Measurements from ENCODE around the gene RNF214.
"Not testable (repeated sequence)": the region's sequence is repeated elsewhere in the genome, so short reads cannot be mapped to it uniquely, and the experiment has no call there.

RNF214 gene

DNA sequence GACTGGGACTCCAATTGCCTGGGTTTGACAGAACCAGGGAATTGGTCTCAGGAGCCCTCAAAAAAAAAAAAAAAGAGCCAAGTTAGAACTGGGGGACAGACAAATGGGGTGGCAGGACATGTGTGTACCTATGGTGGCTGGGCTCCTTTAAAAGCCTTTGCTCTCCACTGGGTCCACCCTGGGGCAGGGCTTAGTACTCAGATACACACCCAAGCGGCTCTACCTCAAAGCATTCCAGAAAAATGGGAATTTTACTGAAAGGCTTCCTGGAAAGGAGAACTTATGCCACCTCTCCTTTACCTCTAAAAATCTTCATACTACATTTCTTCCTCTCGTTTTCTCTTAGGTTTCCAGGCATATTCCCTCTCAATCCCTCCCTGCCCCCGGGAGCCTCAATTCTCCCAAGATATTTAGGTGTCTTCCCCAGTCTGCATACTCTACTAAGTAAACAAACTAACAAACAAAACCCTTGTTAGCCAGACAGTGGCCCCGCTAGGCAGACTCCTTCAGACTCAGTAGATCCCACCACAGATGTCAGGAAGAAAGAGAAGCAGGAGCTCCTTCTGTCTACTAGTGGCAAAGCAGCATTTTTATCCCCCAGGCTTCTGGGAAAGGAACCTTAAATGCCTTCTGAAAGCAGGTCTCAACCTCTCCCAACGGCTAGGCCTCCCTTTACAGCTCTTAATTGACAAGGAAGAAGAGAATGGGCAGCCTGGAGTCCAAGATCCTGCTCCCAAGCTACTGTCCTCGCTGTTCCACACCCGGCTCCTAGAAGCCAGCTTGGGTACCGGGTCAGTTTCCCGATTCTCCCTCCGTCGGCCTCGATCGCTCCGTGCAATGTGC is 1.3 kb upstream of the RNF214 start:
- Mint-ChIP-seq H3K27ac (peak overlapping the region; percentile 100), H3K9me3 (no peaks in the 10 kb centered on the region), H3K36me3 (peaks cover 17% of the 10 kb centered on the region), H3K4me3 (peak overlapping the region; percentile 100), H3K27me3 (no peaks in the 10 kb centered on the region), H3K4me1 (peaks cover 50% of the 10 kb centered on the region)

DNA sequence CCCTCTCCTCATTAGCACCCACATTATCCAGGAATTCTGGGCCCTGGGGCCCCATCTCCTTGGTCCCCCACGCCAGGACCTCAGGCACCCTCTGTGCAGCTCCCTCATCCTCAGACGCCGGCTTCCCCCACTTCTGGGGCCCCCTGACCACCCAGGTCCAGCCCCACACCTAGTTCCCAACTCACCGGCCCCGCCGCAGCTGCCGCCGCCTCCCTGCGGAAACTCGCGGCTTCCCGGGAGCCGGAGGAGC is 704 bp upstream of the RNF214 start, which contains the start of gene PCSK7:
Gene PCSK7 (minus strand): TSS at position 232 of the 250 bp plus-strand sequence. CDS start 2,229 bp downstream, outside the sequence.
- H3K4me1 Mint-ChIP-seq: peaks cover 44% of the 10 kb centered on the region
- peak within 1 kb of the TSS; percentile 100 for H3K4me3 Mint-ChIP-seq
- H3K9me3 Mint-ChIP-seq: no peaks in the 10 kb centered on the region
- peaks cover 14% of the 10 kb centered on the region for H3K36me3 Mint-ChIP-seq
- H3K27me3 Mint-ChIP-seq: no peaks in the 10 kb centered on the region
- peak within 1 kb of the TSS; percentile 100 for H3K27ac Mint-ChIP-seq

DNA sequence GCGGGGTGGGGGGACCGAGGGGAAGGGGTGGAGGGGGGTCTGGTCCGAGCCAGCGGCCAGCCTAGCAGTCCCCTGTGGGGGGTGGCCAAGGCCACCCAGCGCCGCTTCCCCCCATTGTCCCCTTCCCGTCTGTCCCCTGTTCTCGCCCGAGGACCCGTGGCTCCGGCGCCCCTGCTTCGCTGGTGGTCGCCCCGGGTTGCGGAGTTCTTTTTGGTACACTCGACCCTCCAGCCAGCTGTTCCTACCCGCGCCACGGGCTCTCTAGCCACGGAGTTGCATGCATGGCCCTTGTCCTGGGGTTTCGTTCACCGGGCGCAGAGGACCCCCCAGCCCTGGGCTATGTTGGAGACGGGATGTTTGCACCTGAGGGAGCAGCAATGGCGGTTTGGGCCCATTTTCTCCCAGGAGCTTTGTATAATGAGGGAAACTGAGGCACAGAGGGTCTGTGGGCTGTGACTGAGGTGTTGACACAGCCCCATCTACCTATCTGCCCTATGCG is 489 bp downstream of the RNF214 start:
- H3K4me1 Mint-ChIP-seq: peaks cover 37% of the 10 kb centered on the region
- H3K36me3 Mint-ChIP-seq: peaks cover 14% of the 10 kb centered on the region
- H3K27ac Mint-ChIP-seq: peak overlapping the region; percentile 87
- H3K27me3 Mint-ChIP-seq: no peaks in the 10 kb centered on the region
- H3K9me3 Mint-ChIP-seq: no peaks in the 10 kb centered on the region
- H3K4me3 Mint-ChIP-seq: peak overlapping the region; percentile 87

DNA sequence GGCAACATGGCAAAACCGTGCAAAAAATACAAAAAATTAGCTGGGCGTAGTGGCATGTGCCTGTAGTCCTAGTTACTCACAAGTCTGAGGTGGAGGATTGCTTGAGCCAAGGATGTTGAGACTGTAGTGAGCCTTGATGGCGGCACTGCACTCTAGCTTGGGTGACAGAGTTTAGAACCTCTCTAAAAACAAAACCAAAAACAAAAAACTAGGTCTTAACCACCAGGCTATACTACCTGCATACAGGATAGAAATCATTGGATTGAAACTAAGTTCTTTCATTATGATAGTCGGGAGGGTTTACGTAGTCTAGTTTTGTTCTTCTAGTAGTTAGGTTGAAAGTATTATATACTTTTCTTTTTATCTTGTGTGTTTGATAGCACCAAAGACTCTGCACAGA is 5.8 kb downstream of the RNF214 start:
- Mint-ChIP-seq H3K4me1 (peaks cover 12% of the 10 kb centered on the region), H3K9me3 (no peaks in the 10 kb centered on the region), H3K4me3 (no peak overlapping the region), H3K27ac (no peak overlapping the region), H3K27me3 (no peaks in the 10 kb centered on the region), H3K36me3 (peaks cover 2% of the 10 kb centered on the region)

DNA sequence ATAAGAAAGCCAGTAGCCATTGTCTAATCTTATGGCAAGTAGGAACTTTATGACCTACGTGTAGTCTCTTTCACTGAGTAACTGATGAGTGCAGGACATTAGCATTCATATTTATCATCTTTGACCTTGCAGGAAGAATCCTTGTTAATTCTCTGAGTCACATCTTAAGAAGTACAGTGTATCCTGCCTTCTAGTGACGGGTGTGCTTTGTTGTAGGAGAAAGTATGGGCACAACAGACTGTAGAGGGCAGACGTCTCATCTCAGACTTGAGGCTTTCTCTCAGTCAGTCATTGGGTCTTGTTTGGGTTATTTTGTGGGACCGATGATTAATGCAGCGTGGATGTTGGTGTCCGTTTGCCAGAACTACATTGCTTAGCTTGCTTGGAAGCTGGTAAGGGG is 6.8 kb downstream of the RNF214 start:
- Mint-ChIP-seq H3K4me3 (no peak overlapping the region), H3K27ac (no peak overlapping the region), H3K9me3 (no peaks in the 10 kb centered on the region), H3K4me1 (peaks cover 2% of the 10 kb centered on the region), H3K27me3 (no peaks in the 10 kb centered on the region), H3K36me3 (peaks cover 4% of the 10 kb centered on the region)

DNA sequence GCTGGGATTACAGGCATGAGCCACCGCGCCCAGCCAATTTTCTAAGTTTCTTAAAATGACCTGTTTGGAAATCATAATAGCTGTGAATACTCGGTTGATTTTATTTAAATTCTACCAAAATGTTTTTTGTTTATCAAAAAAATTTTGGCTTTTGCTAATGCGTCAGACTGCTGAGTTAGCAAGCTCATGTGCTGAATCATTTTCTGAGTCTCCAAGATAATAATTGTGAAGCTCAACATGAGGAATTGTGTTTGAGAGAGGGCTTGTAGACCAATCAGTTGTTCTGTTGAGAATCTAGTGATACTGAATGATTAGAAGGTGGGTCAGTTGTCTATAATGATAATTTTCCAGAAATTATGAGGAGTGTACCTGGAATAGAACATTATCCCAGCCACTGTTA is 15.9 kb downstream of the RNF214 start:
- Mint-ChIP-seq H3K27ac (no peak overlapping the region), H3K27me3 (no peaks in the 10 kb centered on the region), H3K4me1 (no peaks in the 10 kb centered on the region), H3K36me3 (peaks cover 27% of the 10 kb centered on the region), H3K9me3 (no peaks in the 10 kb centered on the region), H3K4me3 (no peak overlapping the region)

DNA sequence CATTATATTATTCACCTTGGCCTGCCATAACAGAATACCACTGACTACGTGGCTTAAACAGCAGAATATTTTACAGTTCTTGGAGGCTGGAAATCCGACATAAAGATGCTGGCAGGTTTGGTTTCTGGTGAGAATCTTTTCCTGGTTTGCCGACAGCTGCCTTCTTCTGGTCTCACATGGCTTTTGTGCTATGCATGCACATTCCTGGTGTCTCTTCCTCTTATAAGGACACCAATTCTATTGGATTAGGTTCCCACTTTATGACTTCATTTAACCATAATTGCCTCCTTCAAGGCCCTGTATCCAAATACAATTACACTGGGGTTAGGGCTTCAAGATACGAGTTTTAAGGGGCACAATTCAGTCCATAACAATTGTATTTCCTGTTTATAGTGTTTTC is 17.1 kb downstream of the RNF214 start:
- no peaks in the 10 kb centered on the region for H3K9me3 Mint-ChIP-seq
- H3K36me3 Mint-ChIP-seq: peaks cover 28% of the 10 kb centered on the region
- no peaks in the 10 kb centered on the region for H3K27me3 Mint-ChIP-seq
- no peak overlapping the region for H3K27ac Mint-ChIP-seq
- H3K4me1 Mint-ChIP-seq: no peaks in the 10 kb centered on the region
- no peak overlapping the region for H3K4me3 Mint-ChIP-seq

DNA sequence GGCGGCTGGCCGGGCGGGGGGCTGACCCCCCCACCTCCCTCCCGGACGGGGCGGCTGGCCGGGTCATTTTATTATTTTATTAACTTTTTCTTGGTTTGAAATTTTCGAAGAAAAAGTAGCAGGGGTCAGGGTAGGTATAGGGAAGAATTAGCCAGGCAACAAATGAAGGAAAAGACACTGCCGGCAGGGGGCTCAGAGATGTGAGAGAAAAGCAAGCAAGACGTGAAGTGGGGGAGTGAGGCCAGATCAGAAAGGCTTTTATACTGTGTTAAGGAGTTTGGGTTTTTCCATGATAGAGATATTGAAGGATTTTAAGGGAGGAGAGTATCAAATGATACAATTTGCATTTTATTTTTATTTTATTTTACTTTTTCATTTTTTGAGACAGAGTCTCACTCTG is 19.0 kb downstream of the RNF214 start:
- no peak overlapping the region for H3K4me3 Mint-ChIP-seq
- no peaks in the 10 kb centered on the region for H3K9me3 Mint-ChIP-seq
- H3K36me3 Mint-ChIP-seq: peaks cover 27% of the 10 kb centered on the region
- no peaks in the 10 kb centered on the region for H3K27me3 Mint-ChIP-seq
- no peak overlapping the region for H3K27ac Mint-ChIP-seq
- no peaks in the 10 kb centered on the region for H3K4me1 Mint-ChIP-seq

DNA sequence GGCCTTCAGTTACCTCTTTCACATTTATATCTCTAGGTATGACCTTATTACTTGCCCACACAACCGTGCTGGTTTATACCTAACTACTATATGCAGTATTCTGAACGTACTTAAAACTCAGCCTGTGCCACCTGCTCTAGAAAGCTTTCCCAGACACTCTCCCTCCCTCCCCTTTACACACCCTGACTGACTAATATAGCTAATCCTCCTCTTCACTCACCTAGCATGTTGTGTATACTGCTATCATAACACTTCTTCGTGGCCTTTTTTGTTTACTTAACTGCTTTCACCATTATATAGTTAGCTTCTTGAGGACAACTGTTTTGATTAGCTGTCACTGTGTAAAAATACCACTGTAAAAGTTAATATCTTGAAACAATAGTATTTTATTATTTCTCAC is 23.5 kb downstream of the RNF214 start:
- Mint-ChIP-seq H3K27me3 (no peaks in the 10 kb centered on the region), H3K4me3 (no peak overlapping the region), H3K4me1 (no peaks in the 10 kb centered on the region), H3K27ac (no peak overlapping the region), H3K36me3 (peaks cover 22% of the 10 kb centered on the region), H3K9me3 (no peaks in the 10 kb centered on the region)

DNA sequence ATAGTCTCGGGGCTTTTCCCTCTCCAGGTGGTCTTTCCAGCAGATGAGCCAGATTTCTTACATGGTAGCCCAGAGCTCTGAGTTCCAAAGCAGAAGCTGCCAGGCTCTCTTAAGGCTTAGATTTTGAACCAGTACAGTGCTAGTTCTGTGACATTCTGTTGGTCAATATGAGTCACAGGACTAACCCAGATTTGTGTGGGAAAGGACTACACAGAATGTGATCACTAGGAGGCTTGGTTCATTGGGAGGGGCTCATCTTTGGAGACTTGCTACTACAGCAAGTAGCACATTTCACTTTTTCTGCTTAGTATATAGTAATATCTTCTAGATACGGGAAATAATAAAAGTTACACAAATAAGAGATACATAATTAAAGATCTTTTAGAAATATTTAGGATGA is 24.1 kb downstream of the RNF214 start:
- Mint-ChIP-seq H3K27me3 (no peaks in the 10 kb centered on the region), H3K4me1 (no peaks in the 10 kb centered on the region), H3K36me3 (peaks cover 20% of the 10 kb centered on the region), H3K4me3 (no peak overlapping the region), H3K27ac (no peak overlapping the region), H3K9me3 (no peaks in the 10 kb centered on the region)

DNA sequence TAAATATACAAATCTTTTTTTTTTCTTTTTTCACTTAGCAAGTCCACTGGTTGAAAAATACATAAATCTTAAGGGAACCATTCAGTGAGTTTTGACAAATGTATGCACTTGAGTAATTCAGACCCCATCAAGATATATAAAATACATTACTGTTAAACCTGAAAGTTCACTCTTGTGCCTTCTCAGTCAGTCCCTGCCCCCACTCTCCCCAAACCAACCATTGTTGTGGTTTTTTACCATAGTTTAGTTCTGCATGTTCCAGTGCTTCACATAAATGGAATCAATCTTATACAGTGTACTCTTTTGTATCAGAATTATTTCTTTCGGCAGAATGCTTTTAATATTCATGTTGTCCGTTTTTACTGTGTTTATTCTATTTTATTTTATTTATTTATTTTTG is 26.1 kb downstream of the RNF214 start:
- no peaks in the 10 kb centered on the region for H3K9me3 Mint-ChIP-seq
- H3K4me1 Mint-ChIP-seq: no peaks in the 10 kb centered on the region
- H3K4me3 Mint-ChIP-seq: no peak overlapping the region
- no peaks in the 10 kb centered on the region for H3K27me3 Mint-ChIP-seq
- H3K27ac Mint-ChIP-seq: no peak overlapping the region
- peaks cover 21% of the 10 kb centered on the region for H3K36me3 Mint-ChIP-seq

DNA sequence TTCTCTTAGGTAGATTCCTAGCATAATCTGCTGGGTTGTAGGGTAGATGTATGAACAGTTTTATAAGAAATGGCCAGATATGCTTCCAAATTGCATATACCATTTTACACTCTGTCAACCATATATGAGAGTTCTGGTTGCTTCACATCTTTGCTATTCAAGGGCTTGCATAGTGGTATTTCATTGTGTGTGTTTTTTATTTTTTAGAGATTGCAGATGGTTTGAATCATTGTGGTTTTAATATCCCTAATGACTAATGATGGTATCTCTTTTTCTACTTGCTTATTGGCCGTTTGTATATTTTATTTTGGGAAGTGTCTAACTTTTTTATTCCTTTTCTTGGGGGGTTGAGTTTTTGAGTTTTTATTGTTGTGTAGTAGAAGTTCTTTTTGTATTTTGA is 26.9 kb downstream of the RNF214 start:
- Mint-ChIP-seq H3K4me3 (no peak overlapping the region), H3K27ac (no peak overlapping the region), H3K36me3 (peaks cover 19% of the 10 kb centered on the region), H3K9me3 (no peaks in the 10 kb centered on the region), H3K27me3 (no peaks in the 10 kb centered on the region), H3K4me1 (no peaks in the 10 kb centered on the region)

DNA sequence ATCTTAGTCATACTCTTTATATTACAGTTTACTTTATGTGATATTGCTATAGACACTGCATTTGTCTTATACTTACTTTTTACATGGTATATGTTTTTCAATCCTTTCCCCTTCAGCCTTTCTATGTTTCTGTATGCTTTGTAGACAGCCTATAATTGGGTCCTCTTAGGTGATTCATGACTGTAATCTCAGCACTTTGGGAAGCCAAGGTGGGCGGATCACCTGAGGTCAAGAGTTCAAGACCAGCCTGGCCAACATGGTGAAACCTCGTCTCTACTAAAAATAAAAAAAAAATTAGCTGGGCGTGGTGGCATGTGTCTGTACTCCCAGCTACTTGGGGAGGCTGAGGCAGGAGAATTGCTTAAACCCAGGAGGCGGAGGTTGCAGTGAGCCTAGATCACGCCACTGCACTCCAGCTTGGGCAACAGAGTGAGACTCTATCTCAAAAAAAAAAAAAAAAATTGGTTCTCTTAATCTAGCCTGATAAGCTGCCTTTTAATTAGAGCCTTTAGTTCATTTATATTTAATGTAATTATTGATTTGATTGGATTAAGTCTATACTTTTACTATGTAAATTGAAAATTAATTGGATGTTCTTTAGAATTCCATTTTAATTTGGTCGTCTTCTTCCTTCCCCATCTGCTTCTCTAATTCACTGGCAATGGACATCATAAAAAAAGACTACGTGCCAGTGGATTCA is 32.3 kb downstream of the RNF214 start:
- H3K4me3 Mint-ChIP-seq, H3K9me3 Mint-ChIP-seq, H3K27me3 Mint-ChIP-seq, H3K27ac Mint-ChIP-seq, H3K4me1 Mint-ChIP-seq: not testable (repeated sequence)
- peaks cover 14% of the 10 kb centered on the region for H3K36me3 Mint-ChIP-seq

DNA sequence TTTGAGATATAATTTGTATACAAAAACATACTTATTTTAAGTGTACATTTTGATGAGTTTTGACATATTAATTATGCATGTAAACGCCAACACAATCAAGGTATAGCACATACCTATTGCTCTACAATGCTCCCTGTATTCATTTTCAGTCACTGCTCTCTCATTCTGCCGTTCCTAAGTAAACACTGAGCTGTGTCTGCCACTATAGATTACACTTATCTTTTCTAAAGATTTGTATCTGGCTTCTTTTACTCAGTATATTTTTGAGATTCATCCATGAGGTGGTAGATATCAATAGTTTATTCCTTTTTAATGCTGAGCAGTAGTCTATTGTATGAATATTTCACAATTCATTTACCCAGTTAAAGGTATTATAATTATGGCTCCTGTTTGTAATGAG is 33.3 kb downstream of the RNF214 start:
- H3K9me3 Mint-ChIP-seq: no peaks in the 10 kb centered on the region
- H3K27ac Mint-ChIP-seq: no peak overlapping the region
- H3K4me3 Mint-ChIP-seq: no peak overlapping the region
- H3K36me3 Mint-ChIP-seq: peaks cover 13% of the 10 kb centered on the region
- no peaks in the 10 kb centered on the region for H3K4me1 Mint-ChIP-seq
- no peaks in the 10 kb centered on the region for H3K27me3 Mint-ChIP-seq

DNA sequence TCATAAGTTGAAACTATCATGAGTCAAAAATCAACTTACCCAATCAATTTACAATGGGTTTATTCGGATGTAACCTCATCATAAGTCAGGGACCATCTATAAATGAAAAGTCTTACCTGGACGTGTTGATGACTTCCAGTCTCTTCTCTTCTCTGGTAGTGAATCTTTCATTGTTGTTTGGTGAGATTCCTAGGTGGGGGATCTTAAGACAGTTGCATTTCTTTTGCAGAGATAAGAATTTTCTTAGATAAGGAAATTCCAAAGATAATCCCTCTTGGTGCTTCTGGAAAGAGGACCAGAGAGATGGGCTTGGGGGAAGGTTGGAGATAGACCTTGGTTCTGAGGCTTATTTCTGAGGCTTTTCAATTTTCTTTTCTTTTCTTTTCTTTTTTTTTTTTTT is 37.4 kb downstream of the RNF214 start:
- Mint-ChIP-seq H3K27ac (no peak overlapping the region), H3K4me3 (no peak overlapping the region)

DNA sequence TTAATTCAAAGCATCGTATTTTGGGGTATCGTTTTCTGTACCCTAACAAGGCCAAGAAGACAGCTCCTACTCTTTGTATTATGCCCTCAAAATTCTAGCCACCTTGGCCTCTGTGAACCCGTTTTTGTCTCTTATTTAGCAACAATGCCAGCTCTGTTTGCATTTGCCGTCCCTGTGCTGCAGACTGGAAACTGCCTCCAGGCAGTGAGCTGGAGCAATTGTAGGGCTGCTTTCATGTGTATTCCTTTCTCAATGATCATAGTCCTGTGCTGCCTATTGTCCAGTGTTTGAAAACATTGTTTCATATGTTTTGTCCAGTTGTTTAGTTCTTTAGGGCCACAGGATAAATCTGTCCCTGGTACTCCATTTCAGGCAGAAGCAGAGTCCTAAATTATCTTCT is 38.7 kb downstream of the RNF214 start:
- Mint-ChIP-seq H3K27me3 (no peaks in the 10 kb centered on the region), H3K4me3 (no peak overlapping the region), H3K4me1 (no peaks in the 10 kb centered on the region), H3K9me3 (no peaks in the 10 kb centered on the region), H3K36me3 (peaks cover 31% of the 10 kb centered on the region), H3K27ac (no peak overlapping the region)

More for the DNA sequence above, 37.4 kb downstream of the RNF214 start:
- no peaks in the 10 kb centered on the region for H3K9me3 Mint-ChIP-seq
- peaks cover 22% of the 10 kb centered on the region for H3K36me3 Mint-ChIP-seq
- no peaks in the 10 kb centered on the region for H3K27me3 Mint-ChIP-seq
- H3K4me1 Mint-ChIP-seq: no peaks in the 10 kb centered on the region

Data from activated naive CD4-positive, alpha-beta T cell treated with anti-CD3 and anti-CD28 coated beads, Interleukin-2, amount 50 U/mL, for 24 hours (primary cell).